GM12878 (cell line): ENCODE results near the gene ADAMTS3.

Experiments used
- BMI1 ChIP-seq: fragments of 450-650 bp; IDR thresholded peaks from 2 replicates; pipeline ENCODE4 v1.6.1; 2016; ENCODE audit warnings: mild to moderate bottlenecking, moderate library complexity, borderline replicate concordance
- CHD4 ChIP-seq: fragments of 200-600 bp; sonication (generic); IDR thresholded peaks from 2 replicates; pipeline ENCODE4 v1.6.1; 2016; ENCODE audit warnings: mild to moderate bottlenecking
- CTCF ChIP-seq, 3 experiments: IDR thresholded peaks in 2 of 3; conservative IDR thresholded peaks in 1 of 3; 2 replicates each; pipeline ENCODE4 v1.5.1; 2011; ENCODE audit warnings: low read depth in 3 of 3, low read length in 3 of 3, mild to moderate bottlenecking in 3 of 3, control low read depth in 2 of 3, moderate library complexity in 2 of 3, inconsistent platforms in 1 of 3, mixed read lengths in 1 of 3; ENCODE audit not compliant: control insufficient read depth in 2 of 3, insufficient read depth in 1 of 3; ENCODE audit errors: extremely low read depth in 1 of 3
- DPF2 ChIP-seq: fragments of 450-650 bp; IDR thresholded peaks from 2 replicates; pipeline ENCODE4 v1.6.1; 2017; ENCODE audit warnings: mild to moderate bottlenecking
- GABPA ChIP-seq: IDR thresholded peaks from 2 replicates; pipeline ENCODE4 v1.6.1; 2014; ENCODE audit warnings: antibody characterized with exemption, low read depth, mild to moderate bottlenecking, inconsistent platforms
- MTA3 ChIP-seq: IDR thresholded peaks from 2 replicates; pipeline ENCODE4 v1.6.1; 2012; ENCODE audit warnings: low read length, inconsistent platforms, borderline replicate concordance
- MXI1 ChIP-seq: fragments of 150-350 bp; IDR thresholded peaks from 2 replicates; pipeline ENCODE4 v1.6.1; 2011; ENCODE audit warnings: low read depth, mild to moderate bottlenecking, inconsistent platforms, low read length, improper control_type of control experiment
- NFXL1 ChIP-seq: fragments of 450-650 bp; IDR thresholded peaks from 2 replicates; pipeline ENCODE4 v1.6.1; 2017; ENCODE audit warnings: antibody characterized with exemption, mild to moderate bottlenecking, borderline replicate concordance
- POLR2A ChIP-seq: IDR thresholded peaks from 2 replicates; pipeline ENCODE4 v1.6.1; 2011; ENCODE audit warnings: low read depth, mild to moderate bottlenecking, low read length
- SMARCA5 ChIP-seq: fragments of 450-650 bp; IDR thresholded peaks from 2 replicates; pipeline ENCODE4 v1.6.1; 2017; ENCODE audit warnings: mild to moderate bottlenecking
- TARDBP ChIP-seq: IDR thresholded peaks from 2 replicates; pipeline ENCODE4 v1.6.1; 2016; ENCODE audit warnings: borderline replicate concordance
- YY1 ChIP-seq: IDR thresholded peaks from 2 replicates; pipeline ENCODE4 v1.6.1; 2011; ENCODE audit warnings: low read depth, mild to moderate bottlenecking, low read length
- ZNF687 ChIP-seq: fragments of 450-650 bp; IDR thresholded peaks from 2 replicates; pipeline ENCODE4 v1.6.1; 2017; ENCODE audit warnings: mild to moderate bottlenecking, moderate library complexity
- TF ChIP-seq, protein P1 (sequence below): IDR thresholded peaks from 2 replicates; pipeline ENCODE4 v1.6.1; 2012; ENCODE audit warnings: low read depth, low read length, improper control_type of control experiment

DNA sequence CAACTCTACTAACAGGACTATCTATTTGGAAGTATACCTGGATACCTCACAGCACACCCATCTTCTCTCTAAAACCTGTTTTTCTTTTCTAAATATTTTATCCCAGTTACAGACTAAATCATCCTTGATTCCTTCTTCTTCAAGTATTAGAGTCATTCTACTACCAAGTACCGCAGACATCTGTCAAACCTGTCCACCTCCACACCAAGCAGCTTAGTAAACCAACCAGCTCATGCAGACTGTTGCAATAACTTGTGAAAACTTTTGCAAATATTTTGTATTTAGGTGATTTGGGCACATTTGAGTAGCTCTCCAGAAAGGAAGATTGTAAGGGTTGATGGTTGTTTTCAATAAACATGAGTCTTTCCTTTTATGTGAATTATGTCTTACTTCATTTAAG, 238.6 kb downstream of the ADAMTS3 start:
- TF ChIP-seq GABPA (no peak), CTCF (IDR thresholded peaks at IDR 0.05 in 2 of 3, conservative IDR thresholded peaks at IDR 0.05 in 1 of 3; ENCODE audit: control insufficient read depth in 2 of 3, extremely low read depth in 1 of 3, insufficient read depth in 1 of 3, low read depth in 3 of 3, low read length in 3 of 3) (no peak), YY1 (no peak), BMI1 (no peak), MTA3 (no peak), TARDBP (no peak), ZNF687 (no peak), NFXL1 (no peak), POLR2A (no peak), CHD4 (no peak), SMARCA5 (no peak), MXI1 (no peak), DPF2 (no peak)
- TF ChIP-seq, protein P1, sequence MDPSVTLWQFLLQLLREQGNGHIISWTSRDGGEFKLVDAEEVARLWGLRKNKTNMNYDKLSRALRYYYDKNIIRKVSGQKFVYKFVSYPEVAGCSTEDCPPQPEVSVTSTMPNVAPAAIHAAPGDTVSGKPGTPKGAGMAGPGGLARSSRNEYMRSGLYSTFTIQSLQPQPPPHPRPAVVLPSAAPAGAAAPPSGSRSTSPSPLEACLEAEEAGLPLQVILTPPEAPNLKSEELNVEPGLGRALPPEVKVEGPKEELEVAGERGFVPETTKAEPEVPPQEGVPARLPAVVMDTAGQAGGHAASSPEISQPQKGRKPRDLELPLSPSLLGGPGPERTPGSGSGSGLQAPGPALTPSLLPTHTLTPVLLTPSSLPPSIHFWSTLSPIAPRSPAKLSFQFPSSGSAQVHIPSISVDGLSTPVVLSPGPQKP: no peak
